Transverse colon (tissue), 4 donors: ENCODE data around the gene FKBP5.
A peak's percentile ranks its signal among the peaks of the same experiment; 100 is the strongest.

Experiments
- CTCF ChIP-seq, 5 experiments: fragments of 200-600 bp in 3 of 5; fragments of 450-650 bp in 2 of 5; sonication (generic) in 3 of 5; IDR thresholded peaks; 1 replicate in 2 of 5; 2 replicates in 3 of 5; pipeline ENCODE4 v1.5.1; 2016 to 2017; ENCODE audit warnings: antibody characterized with exemption in 5 of 5, inconsistent platforms in 3 of 5, mild to moderate bottlenecking in 2 of 5, moderate library complexity in 1 of 5
- EP300 ChIP-seq: sonication (generic); formaldehyde crosslinking; IDR thresholded peaks from one replicate; pipeline ENCODE4 v1.6.1; 2017; ENCODE audit warnings: antibody characterized with exemption, low read depth
- POLR2A ChIP-seq: fragments of 450-650 bp; IDR thresholded peaks from one replicate; pipeline ENCODE4 v1.6.1; 2016; ENCODE audit warnings: antibody characterized with exemption, mild to moderate bottlenecking, moderate library complexity
- POLR2AphosphoS5 ChIP-seq, 3 donors: sonication (generic); formaldehyde crosslinking; IDR thresholded peaks; one replicate each; pipeline ENCODE4 v1.6.1; 2016; ENCODE audit warnings: antibody characterized with exemption in 3 of 3

- TF ChIP-seq POLR2A (peak; percentile 12), POLR2AphosphoS5 (IDR thresholded peaks at IDR 0.05) (peak in 1 of 3 donors; percentile 22), CTCF (IDR thresholded peaks at IDR 0.05) (no peak), EP300 (no peak)
These were observed 5.4 kb downstream of the FKBP5 start for GRCh38 chr6:35683267-35683666.
